ENCODE measurements around the gene NAP1L5. TPM values are rescaled to one million over a fixed set of nuclear protein-coding genes. Genes with fewer than 3 reads are reported as not detected.

NAP1L5 gene
- total and polyA plus RNA-seq, 9 of the 15 experiments (the other 6 are each of a cell fraction or from before 2014, with no cell fraction given) = 2.4 to 10.6 (median 7.0) TPM

DNA sequence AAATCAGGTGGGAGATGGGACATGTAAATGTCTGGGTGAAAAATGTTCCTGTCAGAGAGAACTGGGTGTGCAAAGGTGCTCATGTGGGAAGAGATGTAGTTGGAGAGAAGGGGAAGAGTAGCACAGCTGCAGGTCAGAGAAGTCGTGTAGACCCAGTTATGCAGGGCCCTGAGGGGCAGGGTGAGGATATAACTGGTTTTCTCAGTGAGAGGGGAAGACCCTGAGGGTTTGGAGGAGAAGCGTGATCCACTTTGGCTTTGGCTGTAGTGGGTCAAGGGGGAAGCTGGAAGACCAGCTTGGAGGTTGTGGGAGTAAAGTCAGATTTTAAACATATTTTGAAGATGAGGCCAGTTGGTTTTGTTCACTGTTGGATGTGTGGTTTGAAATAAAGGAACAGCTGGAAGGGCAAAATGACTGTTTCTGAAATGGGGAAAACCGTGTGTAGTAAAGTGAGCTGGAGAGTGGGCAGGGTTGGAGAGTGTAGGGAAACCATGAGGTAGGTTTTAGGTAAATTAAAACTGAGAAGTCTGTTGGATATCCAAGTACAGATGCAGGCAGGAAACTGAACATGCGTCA, 44.2 kb downstream of the NAP1L5 start:
- H3K27ac ChIP-seq (ENCODE audit: extremely low read depth, low read depth, low read length) = no peak overlapping the region
- no peaks in the 10 kb centered on the region for H3K27me3 ChIP-seq (ENCODE audit: control insufficient read depth in 2 of 2, insufficient read depth in 2 of 2, low read length in 2 of 2)
- intact Hi-C loops (cut with micrococcal nuclease) = no loop called here
- no peak overlapping the region for H3K4me3 ChIP-seq
- ATAC-seq = no peak
- TF ChIP-seq, protein P1, sequence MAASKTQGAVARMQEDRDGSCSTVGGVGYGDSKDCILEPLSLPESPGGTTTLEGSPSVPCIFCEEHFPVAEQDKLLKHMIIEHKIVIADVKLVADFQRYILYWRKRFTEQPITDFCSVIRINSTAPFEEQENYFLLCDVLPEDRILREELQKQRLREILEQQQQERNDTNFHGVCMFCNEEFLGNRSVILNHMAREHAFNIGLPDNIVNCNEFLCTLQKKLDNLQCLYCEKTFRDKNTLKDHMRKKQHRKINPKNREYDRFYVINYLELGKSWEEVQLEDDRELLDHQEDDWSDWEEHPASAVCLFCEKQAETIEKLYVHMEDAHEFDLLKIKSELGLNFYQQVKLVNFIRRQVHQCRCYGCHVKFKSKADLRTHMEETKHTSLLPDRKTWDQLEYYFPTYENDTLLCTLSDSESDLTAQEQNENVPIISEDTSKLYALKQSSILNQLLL (CRISPR knock-in tag; IDR thresholded peaks at IDR 0.05; ENCODE audit: borderline replicate concordance) = no peak
- no peak for TF ChIP-seq RBM34 (IDR thresholded peaks at IDR 0.05; ENCODE audit: borderline replicate concordance, insufficient read depth, low read length)
- TF ChIP-seq HMBOX1 (IDR thresholded peaks at IDR 0.05) = no peak
- TF ChIP-seq POLR2AphosphoS5 (IDR thresholded peaks at IDR 0.05; ENCODE audit: control insufficient read depth, insufficient read depth, low read depth, low read length) = no peak
- no peak for TF ChIP-seq NR1H2 (CRISPR knock-in tag; IDR thresholded peaks at IDR 0.05)
- no peak for TF ChIP-seq TBL1XR1 (IDR thresholded peaks at IDR 0.05; ENCODE audit: low read length in 2 of 2)
- TF ChIP-seq ZNF41 (CRISPR knock-in tag; conservative IDR thresholded peaks at IDR 0.05) = no peak
- TF ChIP-seq ZKSCAN3 (CRISPR knock-in tag; IDR thresholded peaks at IDR 0.05) = no peak
- TF ChIP-seq BCLAF1 (IDR thresholded peaks at IDR 0.05; ENCODE audit: borderline replicate concordance in 1 of 2, control insufficient read depth in 1 of 2, low read depth in 2 of 2, low read length in 1 of 2) = no peak
- TF ChIP-seq ZBTB7A (IDR thresholded peaks at IDR 0.05; ENCODE audit: borderline replicate concordance, control insufficient read depth, low read depth, low read length) = no peak
- no peak for TF ChIP-seq CBFA2T2 (conservative IDR thresholded peaks at IDR 0.05)
- no peak for TF ChIP-seq ZNF717 (CRISPR knock-in tag; IDR thresholded peaks at IDR 0.05)
- TF ChIP-seq RBBP5 (IDR thresholded peaks at IDR 0.05; ENCODE audit: borderline replicate concordance, insufficient read depth, low read length, poor library complexity, severe bottlenecking) = no peak
- TF ChIP-seq, protein P2, sequence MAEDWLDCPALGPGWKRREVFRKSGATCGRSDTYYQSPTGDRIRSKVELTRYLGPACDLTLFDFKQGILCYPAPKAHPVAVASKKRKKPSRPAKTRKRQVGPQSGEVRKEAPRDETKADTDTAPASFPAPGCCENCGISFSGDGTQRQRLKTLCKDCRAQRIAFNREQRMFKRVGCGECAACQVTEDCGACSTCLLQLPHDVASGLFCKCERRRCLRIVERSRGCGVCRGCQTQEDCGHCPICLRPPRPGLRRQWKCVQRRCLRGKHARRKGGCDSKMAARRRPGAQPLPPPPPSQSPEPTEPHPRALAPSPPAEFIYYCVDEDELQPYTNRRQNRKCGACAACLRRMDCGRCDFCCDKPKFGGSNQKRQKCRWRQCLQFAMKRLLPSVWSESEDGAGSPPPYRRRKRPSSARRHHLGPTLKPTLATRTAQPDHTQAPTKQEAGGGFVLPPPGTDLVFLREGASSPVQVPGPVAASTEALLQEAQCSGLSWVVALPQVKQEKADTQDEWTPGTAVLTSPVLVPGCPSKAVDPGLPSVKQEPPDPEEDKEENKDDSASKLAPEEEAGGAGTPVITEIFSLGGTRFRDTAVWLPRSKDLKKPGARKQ (CRISPR knock-in tag; IDR thresholded peaks at IDR 0.05) = no peak
- TF ChIP-seq OTX1 (CRISPR knock-in tag; IDR thresholded peaks at IDR 0.05) = no peak
- H2AFZ ChIP-seq (ENCODE audit: low read depth, low read length) = no peak overlapping the region
- no peaks in the 10 kb centered on the region for H3K79me2 ChIP-seq (ENCODE audit: control insufficient read depth, insufficient read depth, low read length)
- WGBS (ENCODE audit: insufficient coverage, low coverage, missing lambda C conversion rate) = 33% methylated on average over 4 of the region's 4 CpGs
- H3K4me2 ChIP-seq (ENCODE audit: insufficient read depth, low read length) = no peak overlapping the region
- H3K9me3 ChIP-seq (replicated peaks; ENCODE audit: control insufficient read depth, insufficient read depth, low read depth, low read length) = no peaks in the 10 kb centered on the region
- H3K4me1 ChIP-seq (replicated peaks in 1 of 2; ENCODE audit: control insufficient read depth in 2 of 2, insufficient read depth in 2 of 2, low read length in 2 of 2) = no peaks in the 10 kb centered on the region
- in situ Hi-C loops (cut with MboI) = no loop called here
- CTCF ChIA-PET (ENCODE audit: low intra/inter-chr PET ratio) = no interaction called here
- H3K36me3 ChIP-seq (ENCODE audit: control insufficient read depth, insufficient read depth, low read length) = no peaks in the 10 kb centered on the region
- POLR2A ChIA-PET = no interaction called here
- BruUV-seq (replicated peaks) = no TSS peak
- no peak for DNase-seq (ENCODE audit: extremely low read depth in 1 of 4, low spot score in 3 of 4)
- H3K9ac ChIP-seq (ENCODE audit: insufficient read depth in 1 of 2, low read depth in 2 of 2, low read length in 2 of 2) = no peak overlapping the region
- no peaks in the 10 kb centered on the region for H4K20me1 ChIP-seq (replicated peaks; ENCODE audit: control insufficient read depth, insufficient read depth, low read length)
- no peaks in the 10 kb centered on the region for H3K9me1 ChIP-seq (ENCODE audit: control insufficient read depth, insufficient read depth, low read length)
- FAIRE-seq = no peak

Data from K562 (cell line).